ENCODE results near the gene SCN1A.

Gene SCN1A

DNA sequence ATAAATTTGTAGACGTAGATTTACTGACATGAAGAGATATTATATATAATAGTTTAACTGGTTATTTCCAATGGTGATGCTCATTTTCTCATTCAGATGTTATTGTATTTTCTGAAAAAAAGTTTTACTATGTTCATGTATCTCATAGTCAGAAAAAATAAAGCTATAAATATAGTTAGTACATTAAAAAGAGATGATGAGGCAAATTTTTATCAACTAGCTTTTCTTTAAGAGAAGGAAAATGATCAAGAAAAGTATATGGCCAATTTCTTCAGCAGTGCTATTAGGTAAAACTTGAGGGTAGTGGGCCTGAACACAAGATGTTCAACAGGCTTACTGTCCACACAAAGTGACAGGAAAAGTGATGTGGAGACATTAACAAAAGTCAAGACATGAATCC, 186.0 kb downstream of the SCN1A start:
- no peak overlapping the region for H3K4me3 ChIP-seq (ENCODE audit: low read depth, low read length)
- DNase-seq (ENCODE audit: low read depth), result no peak

DNA sequence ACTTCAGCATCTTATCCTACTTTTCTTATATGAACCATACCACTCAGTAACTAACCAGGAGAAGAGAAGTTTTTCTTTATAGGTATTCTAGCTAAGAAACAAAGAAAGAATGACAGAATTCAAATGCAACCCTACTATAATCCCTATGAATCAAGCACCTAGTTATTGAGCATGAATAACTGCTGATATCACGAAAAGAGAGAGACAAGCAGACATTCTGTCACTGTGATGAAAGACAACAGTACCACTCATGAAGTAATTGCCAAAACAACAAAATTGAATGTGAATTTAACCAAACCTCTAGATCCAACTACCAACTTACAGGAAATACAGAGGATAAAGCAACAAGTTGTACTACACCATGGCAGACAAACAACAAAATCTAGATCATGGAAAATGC, 189.6 kb downstream of the SCN1A start:
- TF ChIP-seq, protein P1, sequence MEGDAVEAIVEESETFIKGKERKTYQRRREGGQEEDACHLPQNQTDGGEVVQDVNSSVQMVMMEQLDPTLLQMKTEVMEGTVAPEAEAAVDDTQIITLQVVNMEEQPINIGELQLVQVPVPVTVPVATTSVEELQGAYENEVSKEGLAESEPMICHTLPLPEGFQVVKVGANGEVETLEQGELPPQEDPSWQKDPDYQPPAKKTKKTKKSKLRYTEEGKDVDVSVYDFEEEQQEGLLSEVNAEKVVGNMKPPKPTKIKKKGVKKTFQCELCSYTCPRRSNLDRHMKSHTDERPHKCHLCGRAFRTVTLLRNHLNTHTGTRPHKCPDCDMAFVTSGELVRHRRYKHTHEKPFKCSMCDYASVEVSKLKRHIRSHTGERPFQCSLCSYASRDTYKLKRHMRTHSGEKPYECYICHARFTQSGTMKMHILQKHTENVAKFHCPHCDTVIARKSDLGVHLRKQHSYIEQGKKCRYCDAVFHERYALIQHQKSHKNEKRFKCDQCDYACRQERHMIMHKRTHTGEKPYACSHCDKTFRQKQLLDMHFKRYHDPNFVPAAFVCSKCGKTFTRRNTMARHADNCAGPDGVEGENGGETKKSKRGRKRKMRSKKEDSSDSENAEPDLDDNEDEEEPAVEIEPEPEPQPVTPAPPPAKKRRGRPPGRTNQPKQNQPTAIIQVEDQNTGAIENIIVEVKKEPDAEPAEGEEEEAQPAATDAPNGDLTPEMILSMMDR (IDR thresholded peaks at IDR 0.05; ENCODE audit: insufficient read depth, low read depth, low read length, missing control alignments), result no peak
- no peak for DNase-seq (ENCODE audit: low read depth)
- H3K4me3 ChIP-seq (ENCODE audit: low read depth, low read length), result no peak overlapping the region

More for the DNA sequence above, 186.0 kb downstream of the SCN1A start:
- TF ChIP-seq, protein P1 (IDR thresholded peaks at IDR 0.05; ENCODE audit: insufficient read depth, low read depth, low read length, missing control alignments), result no peak

All from GM12865 (cell line).